Activated T-helper 1 cell treated with anti-CD3 and anti-CD28 coated beads, Interleukin-2, amount 50 U/mL, for 16 hours (primary cell): ENCODE data around the gene KIAA0825.
"Not testable (repeated sequence)": the region's sequence is repeated elsewhere in the genome, so short reads cannot be mapped to it uniquely, and the experiment has no call there.

Experiments
- DNase-seq, 2 donors: peaks; one replicate each; pipeline ENCODE4 v3.0.0-alpha.2; 2020; ENCODE audit warnings: low read depth in 1 of 2, low spot score in 1 of 2

The KIAA0825 gene

DNA sequence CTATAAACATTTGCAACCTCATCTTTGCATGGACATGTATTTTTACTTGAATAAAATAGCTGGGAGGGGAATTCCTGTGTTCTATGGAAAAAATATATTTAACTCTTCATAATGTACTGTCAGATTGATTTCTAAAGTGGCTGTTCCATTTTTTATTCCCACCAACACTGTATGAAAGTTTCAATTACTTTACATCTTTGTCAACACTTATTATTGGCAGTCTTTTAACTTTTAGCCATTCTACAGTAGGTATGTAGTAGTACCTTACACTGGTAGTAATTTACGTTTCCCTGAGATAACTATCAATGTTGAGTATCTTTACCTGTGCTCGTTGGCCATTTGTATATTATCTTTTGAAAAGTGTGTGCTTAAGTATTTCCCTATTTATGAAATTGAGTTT, 429.7 kb downstream of the KIAA0825 start:
- DNase-seq: no peak

DNA sequence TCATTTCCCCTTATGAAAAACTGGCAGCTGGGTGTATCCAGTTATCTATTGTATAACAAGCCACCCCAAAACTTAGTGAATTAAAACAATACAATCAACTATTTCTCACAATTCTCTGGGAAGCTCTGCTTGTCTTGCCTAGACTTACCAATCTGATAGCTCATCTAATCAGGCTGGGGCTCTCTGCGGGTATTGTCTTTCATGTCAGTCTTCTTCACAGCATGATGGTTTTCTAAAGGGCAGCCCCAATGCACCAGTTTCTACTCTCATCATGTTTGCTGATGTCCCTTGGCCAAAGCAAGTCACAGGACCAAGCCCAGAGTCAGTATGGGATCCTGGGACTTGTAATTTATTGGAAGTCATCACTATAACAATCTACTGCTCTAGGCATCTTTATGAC, 433.5 kb downstream of the KIAA0825 start:
- DNase-seq: no peak

DNA sequence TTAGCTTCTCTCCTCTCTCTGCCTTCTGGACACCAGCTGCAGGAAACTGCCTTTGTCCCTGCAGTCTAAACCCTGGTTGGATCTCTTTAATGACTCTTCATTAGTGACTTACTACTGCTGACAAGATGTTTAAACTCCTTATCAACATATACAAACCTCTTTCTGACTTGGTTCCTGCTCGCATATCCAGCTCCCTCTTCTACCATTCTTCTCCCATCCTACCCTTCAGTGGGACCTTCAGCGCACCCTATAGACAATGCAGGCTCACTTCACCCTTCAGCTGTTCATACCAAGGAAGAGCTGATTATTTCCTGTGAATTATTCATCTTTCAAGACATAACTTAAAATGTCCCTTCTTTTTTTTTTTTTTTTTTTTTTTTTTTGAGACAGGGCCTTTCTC, 436.5 kb downstream of the KIAA0825 start:
- no peak for DNase-seq

DNA sequence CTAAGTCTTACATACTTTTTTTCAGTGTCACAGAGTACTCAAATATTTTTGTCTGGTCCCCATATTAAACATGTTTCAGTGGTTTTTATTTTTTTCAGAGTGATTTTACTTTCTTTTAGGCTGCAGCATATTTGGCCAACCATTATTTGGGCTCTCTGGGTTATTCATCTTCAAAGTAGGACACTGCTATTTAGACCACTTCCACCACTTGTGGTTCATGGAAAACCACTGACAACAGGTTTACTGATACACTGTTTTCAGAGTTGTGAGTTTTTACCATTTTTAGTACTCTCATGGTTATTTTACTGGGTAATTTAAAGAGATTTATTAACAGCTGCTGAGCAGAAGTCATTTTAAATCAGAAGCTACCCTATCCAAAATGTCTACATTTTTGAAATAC, 437.6 kb downstream of the KIAA0825 start:
- no peak for DNase-seq

DNA sequence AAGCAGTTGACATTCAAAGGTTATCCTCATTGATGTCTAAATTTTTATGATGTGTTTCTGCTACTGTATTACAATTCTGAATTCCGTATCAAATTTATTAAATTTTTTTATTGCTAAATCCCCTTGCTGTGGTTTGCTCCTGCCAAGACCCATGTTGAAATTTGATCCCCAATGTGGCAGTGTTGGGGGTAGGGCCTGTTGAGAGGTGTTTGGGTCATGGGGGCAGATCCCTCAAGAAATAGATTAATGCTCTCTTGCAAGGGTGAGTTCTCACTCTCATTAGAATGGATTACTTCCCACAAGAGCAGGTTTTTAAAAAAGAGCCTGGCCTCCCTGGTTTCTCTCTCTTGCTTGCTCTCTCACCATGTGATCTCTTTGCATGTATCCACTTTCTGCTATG, 442.5 kb downstream of the KIAA0825 start:
- no peak for DNase-seq

DNA sequence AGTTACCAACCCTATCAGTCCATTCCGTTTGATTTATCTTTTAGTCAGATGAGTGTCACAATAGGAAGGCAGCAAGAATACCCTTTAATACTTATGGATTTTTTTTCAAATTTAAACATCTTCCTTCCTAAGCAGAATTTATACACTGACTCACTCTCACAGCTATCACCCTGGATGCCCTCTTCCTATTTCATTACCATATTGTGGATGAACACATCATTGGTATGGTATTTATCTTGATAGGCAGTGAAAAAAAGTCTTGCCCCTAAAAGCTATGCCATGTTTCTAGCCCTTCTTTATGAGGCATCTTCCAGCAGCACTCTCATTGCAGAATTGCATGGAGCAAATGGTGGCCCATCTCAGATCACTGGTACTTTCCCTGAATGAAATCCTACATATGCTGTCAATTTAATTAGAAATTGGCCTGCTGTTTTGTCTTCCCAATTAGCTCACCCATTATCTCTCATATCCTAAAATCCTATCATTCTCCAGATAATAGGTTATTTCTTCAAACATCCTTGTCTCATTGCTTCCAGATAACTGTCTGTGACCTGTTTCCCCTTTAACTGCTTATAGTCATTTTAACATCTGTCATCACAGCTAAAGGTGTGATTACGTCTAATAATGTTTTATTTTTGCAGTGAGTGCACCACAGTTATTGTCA, 443.5 kb downstream of the KIAA0825 start:
- DNase-seq: no peak

DNA sequence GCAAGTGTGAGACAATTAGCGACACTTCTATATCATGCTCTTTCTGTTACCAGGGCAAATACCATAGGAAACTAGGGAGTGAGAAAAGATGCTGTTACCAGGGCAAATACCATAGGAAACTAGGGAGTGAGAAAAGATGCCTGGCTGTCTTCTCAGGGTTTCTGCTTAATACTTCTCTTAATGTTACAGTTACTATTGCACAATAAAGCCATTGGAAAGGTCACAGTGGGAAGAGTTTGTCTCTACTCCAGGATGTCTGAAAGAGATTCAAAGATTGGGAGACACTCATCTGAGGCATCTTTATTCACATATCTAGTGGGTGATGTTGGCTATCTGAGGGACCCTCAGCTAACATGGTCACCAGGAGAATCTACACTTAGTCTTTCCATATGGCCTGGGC, 445.3 kb downstream of the KIAA0825 start:
- no peak for DNase-seq

DNA sequence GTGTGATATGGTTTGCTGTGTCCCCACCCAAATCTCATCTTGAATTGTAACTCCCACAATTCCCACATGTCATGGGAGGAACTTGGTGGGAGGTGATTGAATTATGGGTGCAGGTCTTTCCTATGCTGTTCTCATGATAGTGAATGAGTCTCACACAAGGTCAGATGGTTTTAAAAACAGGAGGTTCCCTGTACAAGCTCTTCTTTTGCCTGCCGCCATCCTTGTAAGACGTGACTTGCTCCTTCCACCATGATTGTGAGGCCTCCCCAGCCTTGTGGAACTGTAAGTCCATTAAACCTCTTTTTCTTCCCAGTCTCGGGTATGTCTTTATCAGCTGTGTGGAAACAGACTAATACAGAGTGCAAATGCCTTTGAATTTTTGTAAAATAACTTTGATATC, 447.3 kb downstream of the KIAA0825 start:
- DNase-seq: not testable (repeated sequence)

DNA sequence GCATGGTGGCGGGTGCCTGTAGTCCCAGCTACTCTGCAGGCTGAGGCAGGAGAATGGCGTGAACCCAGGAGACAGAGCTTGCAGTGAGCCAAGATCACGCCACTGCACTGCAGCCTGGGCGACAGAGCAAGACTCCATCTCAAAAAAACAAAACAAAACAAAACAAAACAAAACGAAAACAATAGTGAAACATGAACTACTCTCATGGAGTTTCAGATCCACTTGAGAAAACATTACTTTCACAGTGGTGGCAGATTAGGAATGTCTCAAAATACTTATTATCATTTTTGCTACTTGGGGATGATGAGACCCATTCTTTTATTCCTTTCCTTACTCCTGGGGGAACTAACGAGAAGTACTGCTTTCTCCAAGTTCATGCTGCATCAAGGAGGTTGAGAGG, 448.2 kb downstream of the KIAA0825 start:
- DNase-seq: not testable (repeated sequence)

DNA sequence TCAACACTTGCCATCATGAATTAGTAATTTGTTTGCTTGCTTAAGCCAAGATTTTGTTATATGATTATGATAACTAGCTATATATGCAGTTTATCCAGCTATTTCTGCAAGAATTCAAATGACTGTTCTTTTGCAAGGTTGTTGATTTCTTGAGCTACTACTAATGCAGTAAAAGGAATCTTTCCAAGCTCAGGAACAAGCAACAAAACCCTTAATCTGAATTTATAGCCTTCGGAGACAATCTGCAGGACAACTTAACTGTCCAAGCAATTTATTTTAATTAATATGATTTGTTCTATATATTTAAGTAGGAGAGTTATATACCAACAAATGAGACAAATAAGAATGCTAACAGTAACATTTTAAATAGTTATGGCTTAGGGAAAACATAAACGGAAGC, 450.3 kb downstream of the KIAA0825 start:
- DNase-seq: no peak

DNA sequence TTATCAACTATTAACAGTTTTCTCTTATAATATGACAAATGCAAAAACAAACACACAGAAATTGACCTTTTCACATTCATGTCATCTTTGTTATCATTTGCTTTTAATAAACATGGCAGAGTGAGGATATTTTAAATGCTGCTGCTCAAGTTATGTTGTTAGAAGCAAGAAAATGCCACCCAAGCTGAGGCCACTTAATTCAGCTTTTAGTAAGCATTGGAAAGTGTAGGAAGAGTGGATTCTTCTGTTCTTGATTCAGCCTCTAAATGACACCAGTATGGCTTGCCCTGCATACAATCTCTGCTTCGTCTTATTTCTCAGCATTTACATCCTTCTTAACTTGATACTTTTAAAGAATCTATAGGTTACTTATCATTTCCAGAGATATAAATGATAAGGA, 456.6 kb downstream of the KIAA0825 start:
- no peak for DNase-seq

DNA sequence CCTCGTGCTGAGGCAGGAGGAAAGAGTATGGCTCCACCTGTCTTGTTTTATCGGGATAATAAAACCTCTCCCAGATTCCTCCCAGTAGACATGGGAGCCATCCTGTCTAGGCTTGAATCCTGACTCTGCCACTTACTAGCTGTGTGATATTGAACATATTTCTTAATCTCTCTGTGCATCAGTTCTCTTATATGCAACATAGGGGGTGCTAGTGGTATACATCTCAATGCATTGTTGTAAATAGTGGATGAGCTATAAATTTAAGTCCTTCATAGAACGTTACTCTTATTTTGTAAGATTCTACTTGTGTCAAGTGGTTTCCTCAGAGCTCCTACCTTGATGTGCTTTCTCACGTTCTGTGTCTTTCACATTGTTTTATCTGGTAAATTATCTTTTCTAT, 459.3 kb downstream of the KIAA0825 start:
- no peak for DNase-seq

DNA sequence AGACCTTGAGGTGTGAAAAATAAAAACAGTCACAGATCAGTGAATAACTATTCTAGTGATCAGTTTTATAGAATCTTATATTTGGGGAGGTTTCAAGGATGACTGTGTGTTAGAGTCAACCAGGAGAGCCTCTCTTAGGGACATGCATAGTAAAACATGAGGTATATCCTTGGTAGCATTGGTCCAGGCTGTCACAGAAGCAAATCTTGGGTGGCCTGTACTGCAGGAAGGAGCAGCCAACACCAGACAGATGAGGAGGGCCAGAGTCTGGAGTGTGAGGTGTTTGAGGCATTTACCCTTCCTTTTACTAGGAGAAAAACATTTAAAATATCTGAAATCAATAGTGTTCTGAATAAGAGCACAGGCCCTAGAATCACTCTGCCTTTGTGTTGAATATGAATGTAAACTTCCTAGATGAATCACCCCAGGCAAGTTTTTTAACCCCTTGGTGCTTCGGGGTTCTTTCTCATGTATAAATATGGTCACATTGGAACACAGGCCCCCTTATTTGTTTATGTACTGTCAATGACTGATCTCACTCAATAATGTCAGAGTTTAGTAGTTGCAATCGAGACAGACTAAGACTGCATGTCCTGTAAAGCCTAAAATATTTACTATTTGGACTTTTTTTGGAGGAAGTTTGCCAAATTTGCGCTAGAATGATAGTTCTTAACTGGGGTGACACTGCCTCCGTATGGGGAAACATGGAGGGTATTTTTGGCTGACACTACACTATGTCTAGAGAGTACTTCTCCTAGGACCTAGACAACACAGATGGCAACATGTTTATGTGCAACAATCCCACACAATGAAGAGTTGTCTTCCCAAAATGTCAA, 460.5 kb downstream of the KIAA0825 start:
- no peak for DNase-seq

DNA sequence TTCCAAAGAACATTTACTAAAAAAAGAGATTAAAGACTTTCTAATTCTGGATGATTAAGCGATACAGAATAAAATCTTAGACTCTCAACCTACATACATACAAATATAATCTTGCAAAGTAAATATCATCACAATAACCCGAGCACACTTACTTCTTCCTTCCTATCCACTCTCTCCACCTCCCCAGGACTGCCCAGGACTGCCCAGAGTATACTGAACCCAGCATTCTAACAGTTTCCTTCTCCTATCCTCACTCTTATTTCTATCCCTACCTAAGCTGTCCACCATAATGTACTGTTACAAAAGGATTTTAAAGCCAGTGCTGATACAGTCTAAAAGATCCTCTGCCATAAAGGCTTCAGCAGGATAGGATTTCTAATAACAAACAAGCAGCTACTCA, 463.7 kb downstream of the KIAA0825 start:
- no peak for DNase-seq

DNA sequence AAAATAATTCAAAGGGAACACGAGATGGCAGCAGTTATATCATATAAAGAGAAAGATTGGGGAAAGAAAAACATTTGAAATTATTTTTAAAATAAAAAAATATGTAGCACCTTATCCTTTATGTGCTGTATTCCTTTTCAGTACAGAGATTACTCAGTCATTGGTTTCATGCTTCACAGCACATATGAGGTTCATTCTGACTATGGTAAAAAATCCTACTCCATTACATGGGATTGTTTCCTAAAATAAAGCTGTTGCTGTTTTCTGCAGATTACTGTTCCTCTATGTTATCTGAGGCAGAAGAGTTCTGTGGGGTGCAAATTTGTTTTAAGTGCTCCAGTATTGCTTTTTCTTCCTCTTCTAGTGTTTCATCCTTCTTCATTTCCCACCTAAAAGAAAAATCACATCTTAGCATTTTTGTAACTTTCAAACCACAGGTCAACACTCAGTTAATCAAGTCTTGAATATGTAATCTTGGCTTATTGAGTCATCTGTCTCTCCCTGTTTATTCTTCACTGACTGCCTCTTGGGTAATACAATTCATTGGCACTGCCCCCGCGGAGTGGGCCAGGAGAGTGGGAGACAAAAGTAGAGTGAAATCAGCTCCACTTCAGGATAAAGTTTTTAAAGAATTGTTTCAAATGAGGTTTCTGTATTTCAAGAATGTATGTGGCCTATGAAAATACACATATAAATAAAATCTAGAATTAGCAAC, 464.5 kb downstream of the KIAA0825 start:
- DNase-seq: no peak

DNA sequence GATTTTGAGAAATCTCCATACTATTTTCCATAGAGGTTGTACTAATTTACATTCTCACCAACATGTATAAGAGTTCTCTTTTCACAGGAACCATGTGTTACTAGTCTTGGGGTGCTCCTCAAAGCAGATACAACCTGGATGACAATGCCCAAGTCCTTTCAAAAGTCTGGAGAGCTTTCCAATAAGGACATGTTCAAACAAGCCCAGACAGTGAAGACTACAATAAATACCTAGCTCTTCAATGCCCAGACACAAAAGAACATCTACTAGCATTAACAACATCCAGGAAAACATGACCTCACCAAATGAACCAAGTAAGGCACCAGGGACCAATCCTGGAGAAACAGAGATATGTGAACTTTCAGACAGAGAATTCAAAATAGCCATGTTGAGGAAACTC, 474.8 kb downstream of the KIAA0825 start:
- not testable (repeated sequence) for DNase-seq

DNA sequence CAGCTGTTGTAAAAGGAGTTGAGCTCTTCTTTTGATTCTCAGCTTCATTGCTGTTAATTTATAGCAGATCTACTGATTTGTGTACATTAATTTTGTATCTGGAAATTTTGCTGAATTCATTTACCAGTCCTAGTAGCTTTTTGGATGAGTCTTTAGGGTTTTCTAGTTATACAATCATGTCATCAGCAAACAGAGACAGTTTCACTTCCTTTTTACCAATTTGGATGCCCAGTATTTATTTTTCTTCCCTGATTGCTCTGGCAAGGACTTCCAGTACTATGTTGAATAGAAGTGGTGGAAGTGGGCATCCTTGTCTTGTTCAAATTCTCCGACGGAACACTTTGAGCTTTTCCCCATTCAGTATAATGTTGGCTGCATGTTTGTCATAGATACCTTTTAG, 478.1 kb downstream of the KIAA0825 start:
- no peak for DNase-seq

DNA sequence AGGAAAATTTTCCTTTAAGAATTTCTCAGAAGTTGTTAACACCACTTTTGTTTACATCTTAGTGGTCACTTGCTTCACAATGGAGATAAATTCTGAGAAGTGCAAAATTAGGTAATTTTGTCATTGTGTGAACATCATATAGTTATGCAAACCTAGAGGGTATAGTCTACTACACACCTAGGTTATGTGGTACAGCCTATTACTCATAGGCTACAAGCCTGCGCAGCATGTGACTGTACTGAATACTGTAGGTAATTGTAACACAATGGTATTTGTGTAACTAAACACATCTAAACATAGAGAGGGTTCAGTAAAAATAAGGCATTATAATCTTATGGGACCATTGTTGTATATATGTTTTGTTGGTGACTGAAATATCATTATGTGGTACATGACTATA, 488.3 kb downstream of the KIAA0825 start:
- no peak for DNase-seq

DNA sequence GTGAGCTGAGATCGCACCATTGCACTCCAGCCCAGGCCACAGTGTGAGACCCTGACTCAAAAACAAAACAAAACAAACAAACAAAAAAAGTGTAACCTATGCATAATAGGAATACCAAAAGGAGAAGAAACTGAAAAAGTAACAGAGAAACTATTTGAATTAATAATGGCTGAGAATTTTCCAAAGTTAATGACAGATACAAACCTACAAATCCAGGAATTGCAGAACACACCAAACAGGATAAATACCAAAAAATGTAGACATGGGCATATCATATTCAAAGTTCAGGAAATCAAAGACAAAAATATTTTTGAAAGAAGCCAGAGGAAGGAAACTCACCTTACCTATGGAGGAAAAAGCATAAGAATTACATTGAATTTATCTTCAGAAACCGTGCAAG, 493.3 kb downstream of the KIAA0825 start:
- no peak for DNase-seq

DNA sequence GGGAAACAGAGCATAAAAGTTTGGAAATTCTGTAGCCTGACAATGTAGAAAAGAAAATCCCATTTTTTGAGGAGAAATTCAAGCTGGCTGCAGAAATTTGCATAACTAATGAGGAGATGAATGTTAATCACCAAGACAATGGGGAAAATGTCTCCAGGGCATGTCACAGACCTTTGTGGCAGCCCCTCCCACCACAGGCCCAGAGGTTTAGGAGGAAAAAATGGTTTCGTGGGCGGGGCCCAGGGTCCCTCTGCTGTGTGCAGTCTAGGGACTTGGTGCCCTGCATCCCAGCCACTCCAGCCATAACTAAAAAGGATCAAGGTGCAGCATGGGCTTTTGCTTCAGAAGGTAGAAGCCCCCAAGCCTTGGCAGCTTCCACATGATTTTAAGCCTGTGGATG, 502.1 kb downstream of the KIAA0825 start:
- not testable (repeated sequence) for DNase-seq

DNA sequence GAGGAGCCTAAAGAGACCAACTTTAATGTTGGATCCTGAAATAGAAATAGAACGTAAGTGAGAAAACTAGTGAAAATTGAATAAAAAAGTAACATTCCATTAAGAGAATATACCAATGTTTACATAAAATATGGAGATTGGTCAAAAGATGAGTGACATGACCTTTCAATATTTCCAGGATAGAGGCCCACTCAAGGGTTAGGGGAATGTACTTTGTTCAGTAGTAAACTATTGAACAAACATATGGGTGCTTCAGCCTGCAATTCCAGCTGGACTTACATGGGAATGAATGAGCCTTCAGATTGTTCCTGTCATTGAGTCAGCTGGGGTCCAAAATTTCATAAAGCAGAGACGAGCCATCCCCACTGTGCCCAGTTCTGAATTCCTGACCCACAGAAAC, 505.3 kb downstream of the KIAA0825 start:
- no peak for DNase-seq
